Stomach (tissue), 9 donors: Measurements from ENCODE around the gene GRIA4. TPM values are rescaled to one million over a fixed set of nuclear protein-coding genes. Genes with fewer than 3 reads are reported as not detected.
A peak's percentile ranks its signal among the peaks of the same experiment; 100 is the strongest.

Source experiments
- DNase-seq, 2 donors: peaks; one replicate each; pipeline versions ENCODE4 v3.0.0 to v3.0.0-alpha.2; 2013 to 2019
- H3K27ac ChIP-seq, 5 donors: fragments of 200-600 bp in 4 of 5; sonication (generic) in 4 of 5; one replicate each; pipeline ENCODE4 v1.5.1; 2013 to 2019; ENCODE audit warnings: mild to moderate bottlenecking in 1 of 5, moderate library complexity in 1 of 5
- H3K27me3 ChIP-seq, 3 donors: fragments of 200-600 bp; sonication (generic); one replicate each; pipeline ENCODE4 v1.5.1; 2017 to 2019; ENCODE audit warnings: mixed run types in 1 of 3
- H3K36me3 ChIP-seq, 4 donors: fragments of 200-600 bp; sonication (generic); 1 replicate in 3 of 4; 2 replicates in 1 of 4; pipeline ENCODE4 v1.5.1; 2016 to 2019
- H3K4me1 ChIP-seq, 4 donors: fragments of 200-600 bp; sonication (generic); one replicate each; pipeline ENCODE4 v1.5.1; 2016 to 2019
- H3K4me3 ChIP-seq, 4 donors: fragments of 200-600 bp; sonication (generic) in 3 of 4; one replicate each; pipeline ENCODE4 v1.5.1; 2016 to 2019; ENCODE audit warnings: mild to moderate bottlenecking in 1 of 4
- H3K9me3 ChIP-seq, 4 donors: fragments of 200-600 bp; sonication (generic); one replicate each; pipeline ENCODE4 v1.5.1; 2016 to 2019
- EP300 ChIP-seq: sonication (generic); formaldehyde crosslinking; IDR thresholded peaks from one replicate; pipeline ENCODE4 v1.6.1; 2017; ENCODE audit warnings: antibody characterized with exemption
- POLR2A ChIP-seq, 4 donors: fragments of 450-650 bp; IDR thresholded peaks; one replicate each; pipeline ENCODE4 v1.6.1; 2016; ENCODE audit warnings: antibody characterized with exemption in 4 of 4, control low read depth in 2 of 4, mild to moderate bottlenecking in 1 of 4, moderate library complexity in 1 of 4
- POLR2AphosphoS5 ChIP-seq, 3 donors: sonication (generic); formaldehyde crosslinking; IDR thresholded peaks; one replicate each; pipeline ENCODE4 v1.6.1; 2016; ENCODE audit warnings: antibody characterized with exemption in 3 of 3
- WGBS, 5 donors: extraction: QIAGEN DNeasy Blood & Tissue Kit in 3 of 5; methylation state at CpG; one replicate each; pipeline versions ENCODE4 v1.1.5 to v1.1.7; 2013 to 2018; 5-methylcytosine and 5-hydroxymethylcytosine counted together
- intact Hi-C: fragments of 100-400 bp; cut with DNase I; formaldehyde crosslinking; loops from one replicate; pipeline ENCODE4 v1.15.1; 2023; ENCODE audit warnings: low total_unique reads
- polyA plus RNA-seq, 3 donors: library from polyadenylated mRNA; stranded (reverse); fragments of 200-250 nt; gene quantifications; one replicate each; pipeline ENCODE4 v1.2.3, GENCODE V29; 2013
- total RNA-seq, 5 donors: library from RNA; depleted of rRNA; stranded (reverse); fragments of >200 nt; gene quantifications; one replicate each; pipeline versions ENCODE4 v1.1.0 to v1.2.3, GENCODE V29; 2014 to 2016
- TF ChIP-seq, protein P1 (sequence below), 7 experiments: fragments of 450-650 bp in 4 of 7; fragments of 200-600 bp in 3 of 7; sonication (generic) in 3 of 7; IDR thresholded peaks; one replicate each; pipeline ENCODE4 v1.5.1; 2016 to 2019; ENCODE audit warnings: antibody characterized with exemption in 7 of 7, control low read depth in 2 of 7, mild to moderate bottlenecking in 1 of 7
- donor health status: healthy with polysubstance abuse.
- donor health status: Bipolar disorder and iron deficiency.
- donor health status: healthy.

Gene GRIA4
- total and polyA plus RNA-seq, 8 donors, result under 0.01 to 5.9 (median 2.0) TPM; not detected in 1

DNA sequence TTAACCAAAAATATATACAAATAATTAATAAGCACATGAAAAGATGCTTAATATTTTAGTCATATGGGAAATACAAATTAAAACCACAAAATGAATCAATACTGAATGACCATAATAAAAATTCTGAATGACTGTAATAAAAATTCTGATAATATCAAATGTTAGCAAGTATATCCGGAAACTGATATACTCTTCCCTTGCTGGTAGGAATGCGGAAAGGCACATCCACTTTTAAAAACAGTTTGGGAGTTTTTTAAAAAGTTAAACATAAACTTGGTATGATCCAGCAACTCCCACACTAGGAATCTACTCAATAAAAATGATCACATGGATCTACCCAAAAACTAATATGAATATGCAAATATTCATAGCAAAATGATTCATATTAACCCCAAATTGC lies 30.8 kb upstream of the GRIA4 start:
- DNase-seq, result no peak
- intact Hi-C loops, result no loop called here
- Histone ChIP-seq H3K36me3 (no peaks in the 10 kb centered on the region), H3K4me1 (no peaks in the 10 kb centered on the region), H3K4me3 (no peak overlapping the region), H3K27ac (no peak overlapping the region), H3K9me3 (no peaks in the 10 kb centered on the region), H3K27me3 (no peaks in the 10 kb centered on the region)
- WGBS, 5 donors, result 88 to 97% (median 95%) methylated on average over 2 of the region's 2 CpGs
- TF ChIP-seq POLR2A (IDR thresholded peaks at IDR 0.05), result no peak
- no peak for TF ChIP-seq POLR2AphosphoS5 (IDR thresholded peaks at IDR 0.05)
- TF ChIP-seq, protein P1, sequence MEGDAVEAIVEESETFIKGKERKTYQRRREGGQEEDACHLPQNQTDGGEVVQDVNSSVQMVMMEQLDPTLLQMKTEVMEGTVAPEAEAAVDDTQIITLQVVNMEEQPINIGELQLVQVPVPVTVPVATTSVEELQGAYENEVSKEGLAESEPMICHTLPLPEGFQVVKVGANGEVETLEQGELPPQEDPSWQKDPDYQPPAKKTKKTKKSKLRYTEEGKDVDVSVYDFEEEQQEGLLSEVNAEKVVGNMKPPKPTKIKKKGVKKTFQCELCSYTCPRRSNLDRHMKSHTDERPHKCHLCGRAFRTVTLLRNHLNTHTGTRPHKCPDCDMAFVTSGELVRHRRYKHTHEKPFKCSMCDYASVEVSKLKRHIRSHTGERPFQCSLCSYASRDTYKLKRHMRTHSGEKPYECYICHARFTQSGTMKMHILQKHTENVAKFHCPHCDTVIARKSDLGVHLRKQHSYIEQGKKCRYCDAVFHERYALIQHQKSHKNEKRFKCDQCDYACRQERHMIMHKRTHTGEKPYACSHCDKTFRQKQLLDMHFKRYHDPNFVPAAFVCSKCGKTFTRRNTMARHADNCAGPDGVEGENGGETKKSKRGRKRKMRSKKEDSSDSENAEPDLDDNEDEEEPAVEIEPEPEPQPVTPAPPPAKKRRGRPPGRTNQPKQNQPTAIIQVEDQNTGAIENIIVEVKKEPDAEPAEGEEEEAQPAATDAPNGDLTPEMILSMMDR (IDR thresholded peaks at IDR 0.05), result no peak
- no peak for TF ChIP-seq EP300

DNA sequence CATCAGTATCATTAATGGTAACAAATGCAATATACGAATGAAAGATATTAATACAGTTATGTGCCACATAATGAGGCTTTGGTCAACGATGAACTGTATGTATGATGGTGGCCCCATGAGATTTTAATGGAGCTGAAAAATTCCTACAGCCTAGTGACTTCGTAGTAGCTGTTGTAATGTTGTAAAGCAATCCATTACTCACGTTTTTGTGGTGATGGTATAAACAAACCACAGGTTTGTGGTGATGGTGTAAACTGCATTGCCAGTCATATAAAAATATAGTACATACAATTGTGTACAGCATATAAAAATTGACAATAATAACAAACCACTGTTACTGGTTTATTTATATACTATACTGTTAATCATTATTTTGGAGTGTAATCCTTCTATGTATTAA lies 27.4 kb upstream of the GRIA4 start:
- H3K4me1 ChIP-seq, result no peaks in the 10 kb centered on the region
- DNase-seq, result no peak
- intact Hi-C loops, result no loop called here
- H3K36me3 ChIP-seq, result no peaks in the 10 kb centered on the region
- H3K9me3 ChIP-seq, result no peaks in the 10 kb centered on the region
- no peaks in the 10 kb centered on the region for H3K27me3 ChIP-seq
- 62 to 73% (median 71%) methylated on average over 4 of the region's 4 CpGs for WGBS, 5 donors
- TF ChIP-seq POLR2A (IDR thresholded peaks at IDR 0.05), result no peak
- TF ChIP-seq, protein P1 (IDR thresholded peaks at IDR 0.05), result no peak
- no peak for TF ChIP-seq EP300
- no peak for TF ChIP-seq POLR2AphosphoS5 (IDR thresholded peaks at IDR 0.05)
- H3K27ac ChIP-seq, result no peak overlapping the region
- H3K4me3 ChIP-seq, result no peak overlapping the region

DNA sequence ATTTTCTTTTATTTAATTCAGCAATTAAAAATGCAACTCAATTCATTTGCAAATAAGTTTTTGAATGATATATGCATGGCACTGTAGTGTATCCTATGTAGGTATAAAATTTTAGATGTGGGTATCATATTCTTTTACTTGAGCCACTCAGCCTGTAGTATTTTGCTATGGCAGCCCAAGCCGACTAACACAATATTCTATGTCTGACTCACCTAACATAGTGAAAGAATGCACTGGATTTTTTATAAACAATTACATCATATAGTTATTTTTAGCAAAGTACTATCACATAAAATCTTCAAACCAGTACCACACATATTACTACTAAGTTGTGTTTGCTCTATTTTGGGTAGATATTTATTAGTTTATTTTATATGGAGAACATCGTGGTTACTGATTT lies 21.9 kb upstream of the GRIA4 start:
- no peak overlapping the region for H3K4me3 ChIP-seq
- no peaks in the 10 kb centered on the region for H3K4me1 ChIP-seq
- no peaks in the 10 kb centered on the region for H3K9me3 ChIP-seq
- no peaks in the 10 kb centered on the region for H3K27me3 ChIP-seq
- no peak overlapping the region for H3K27ac ChIP-seq
- TF ChIP-seq EP300, result no peak
- no peak for TF ChIP-seq POLR2A (IDR thresholded peaks at IDR 0.05)
- TF ChIP-seq, protein P1 (IDR thresholded peaks at IDR 0.05), result no peak
- TF ChIP-seq POLR2AphosphoS5 (IDR thresholded peaks at IDR 0.05), result no peak
- DNase-seq, result no peak
- intact Hi-C loops, result no loop called here
- 62 to 86% (median 77%) methylated on average over 2 of the region's 2 CpGs for WGBS, 5 donors
- H3K36me3 ChIP-seq, result no peaks in the 10 kb centered on the region

DNA sequence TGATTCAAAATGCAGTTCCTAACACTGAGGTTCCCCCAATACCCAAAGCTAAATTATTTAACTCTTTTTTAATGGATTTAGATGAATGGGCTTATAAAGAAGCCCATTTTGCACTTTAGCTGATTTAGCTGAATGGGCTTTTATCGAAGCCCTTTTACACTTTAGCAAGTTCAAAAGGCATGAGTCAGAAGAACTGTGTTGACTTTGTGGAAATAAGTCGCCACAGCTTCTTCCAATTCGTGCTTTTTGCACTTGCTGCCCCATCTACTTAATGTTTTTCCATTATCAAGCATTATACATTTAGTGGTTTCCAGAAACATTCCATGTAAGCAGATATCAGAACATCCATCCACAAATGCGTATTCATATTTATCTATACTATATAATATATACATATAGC lies 20.5 kb upstream of the GRIA4 start:
- TF ChIP-seq EP300 (no peak), POLR2AphosphoS5 (IDR thresholded peaks at IDR 0.05) (no peak), POLR2A (IDR thresholded peaks at IDR 0.05) (no peak)
- TF ChIP-seq, protein P1 (IDR thresholded peaks at IDR 0.05), result no peak
- intact Hi-C loops, result no loop called here
- 32 to 58% (median 53%) methylated on average over 4 of the region's 4 CpGs for WGBS, 5 donors
- no peak overlapping the region for H3K27ac ChIP-seq
- H3K4me3 ChIP-seq, result no peak overlapping the region
- H3K36me3 ChIP-seq, result no peaks in the 10 kb centered on the region
- H3K27me3 ChIP-seq, result no peaks in the 10 kb centered on the region
- H3K9me3 ChIP-seq, result no peaks in the 10 kb centered on the region
- DNase-seq, result peak in 1 of 2 donors; percentile 5
- no peaks in the 10 kb centered on the region for H3K4me1 ChIP-seq
